ENCODE data around the gene CABP4. TPM values are rescaled to one million over a fixed set of nuclear protein-coding genes. Genes with fewer than 3 reads are reported as not detected.

Gene CABP4
- total RNA-seq, 4 donors from 2014 or later, result 0.65 to 4.6 (median 3.0) TPM

GRCh38 chr11:67441731-67442351 lies 13.3 kb upstream of the CABP4 start:
- ATAC-seq (ENCODE audit: low FRiP score) (no peak), DNase-seq (ENCODE audit: low spot score) (no peak)
- TF ChIP-seq, protein P1, sequence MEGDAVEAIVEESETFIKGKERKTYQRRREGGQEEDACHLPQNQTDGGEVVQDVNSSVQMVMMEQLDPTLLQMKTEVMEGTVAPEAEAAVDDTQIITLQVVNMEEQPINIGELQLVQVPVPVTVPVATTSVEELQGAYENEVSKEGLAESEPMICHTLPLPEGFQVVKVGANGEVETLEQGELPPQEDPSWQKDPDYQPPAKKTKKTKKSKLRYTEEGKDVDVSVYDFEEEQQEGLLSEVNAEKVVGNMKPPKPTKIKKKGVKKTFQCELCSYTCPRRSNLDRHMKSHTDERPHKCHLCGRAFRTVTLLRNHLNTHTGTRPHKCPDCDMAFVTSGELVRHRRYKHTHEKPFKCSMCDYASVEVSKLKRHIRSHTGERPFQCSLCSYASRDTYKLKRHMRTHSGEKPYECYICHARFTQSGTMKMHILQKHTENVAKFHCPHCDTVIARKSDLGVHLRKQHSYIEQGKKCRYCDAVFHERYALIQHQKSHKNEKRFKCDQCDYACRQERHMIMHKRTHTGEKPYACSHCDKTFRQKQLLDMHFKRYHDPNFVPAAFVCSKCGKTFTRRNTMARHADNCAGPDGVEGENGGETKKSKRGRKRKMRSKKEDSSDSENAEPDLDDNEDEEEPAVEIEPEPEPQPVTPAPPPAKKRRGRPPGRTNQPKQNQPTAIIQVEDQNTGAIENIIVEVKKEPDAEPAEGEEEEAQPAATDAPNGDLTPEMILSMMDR (IDR thresholded peaks at IDR 0.05), result no peak

GRCh38 chr11:67442504-67443404 lies 12.4 kb upstream of the CABP4 start:
- peak; percentile 20 for ATAC-seq (ENCODE audit: low FRiP score)
- no peak for DNase-seq (ENCODE audit: low spot score)
- TF ChIP-seq, protein P1 (IDR thresholded peaks at IDR 0.05), result no peak

DNA sequence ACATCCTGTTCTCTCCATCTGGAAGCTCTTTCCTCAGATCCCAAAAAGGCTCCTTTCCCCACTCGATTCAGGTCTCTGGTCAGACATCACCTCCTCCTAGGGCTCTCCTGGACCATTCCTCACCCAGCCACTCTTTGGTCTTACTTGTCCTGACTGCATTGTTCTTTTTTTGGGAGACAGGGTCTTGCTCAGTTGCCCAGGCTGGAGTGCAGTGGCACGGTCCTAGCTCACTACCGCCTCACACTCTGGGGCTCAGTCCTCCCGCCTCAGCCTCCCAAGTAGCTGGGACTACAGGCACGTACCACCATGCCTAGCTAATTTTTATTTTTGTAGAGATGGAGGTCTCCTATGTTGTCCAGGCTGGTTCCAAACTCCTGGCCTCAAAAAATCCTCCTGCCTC lies 9.6 kb upstream of the CABP4 start:
- no peak for DNase-seq (ENCODE audit: low spot score)
- TF ChIP-seq, protein P1 (IDR thresholded peaks at IDR 0.05), result no peak
- no peak for ATAC-seq (ENCODE audit: low FRiP score)

GRCh38 chr11:67448220-67448609 lies 6.9 kb upstream of the CABP4 start:
- DNase-seq (ENCODE audit: low spot score) (no peak), ATAC-seq (ENCODE audit: low FRiP score) (no peak)
- TF ChIP-seq, protein P1 (IDR thresholded peaks at IDR 0.05), result no peak

DNA sequence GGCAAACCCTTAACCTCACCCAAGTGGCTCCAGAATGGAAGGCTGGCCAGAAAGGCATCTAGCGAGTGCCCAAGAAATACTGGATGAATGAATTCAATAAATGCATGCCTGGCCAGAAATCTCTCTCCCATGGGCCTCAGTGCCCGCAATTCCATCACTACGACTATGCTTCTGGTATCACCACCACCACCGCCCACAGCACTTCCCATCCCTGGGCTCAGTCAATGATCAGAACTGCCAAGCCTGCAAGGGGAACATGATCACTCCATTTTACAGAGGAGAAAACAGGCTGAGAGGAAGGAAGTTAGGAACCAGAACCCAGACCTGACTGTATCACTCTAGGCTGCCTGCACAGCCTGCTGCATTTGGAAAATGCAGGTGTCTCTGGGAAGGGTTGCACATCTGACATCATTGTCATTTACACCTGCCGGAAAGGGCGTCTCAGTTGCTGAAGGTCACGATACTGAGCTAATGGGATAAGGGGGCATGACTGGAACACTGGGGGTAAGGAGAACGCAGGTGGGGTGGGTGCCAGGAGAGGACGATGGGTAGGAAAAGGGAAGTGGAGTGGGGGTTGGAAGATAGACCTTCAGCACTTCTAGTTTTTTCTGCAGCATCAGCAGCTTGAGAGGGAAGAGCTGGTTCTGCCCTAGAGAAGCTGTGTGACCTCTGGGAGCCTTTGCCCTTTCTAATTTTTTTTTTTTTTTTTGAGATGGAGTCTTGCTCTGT lies 5.9 kb upstream of the CABP4 start:
- DNase-seq (ENCODE audit: low spot score) (no peak), ATAC-seq (ENCODE audit: low FRiP score) (no peak)
- TF ChIP-seq, protein P1 (IDR thresholded peaks at IDR 0.05), result no peak

- ATAC-seq (ENCODE audit: low FRiP score) (no peak), DNase-seq (ENCODE audit: low spot score) (no peak)
- TF ChIP-seq, protein P1 (IDR thresholded peaks at IDR 0.05), result no peak
Measured at GRCh38 chr11:67450796-67451657, 4.1 kb upstream of the CABP4 start.

Data from omental fat pad (tissue), 4 donors.